ENCODE results near the gene IGDCC3.
A peak's percentile ranks its signal among the peaks of the same experiment; 100 is the strongest.

Gene IGDCC3

DNA sequence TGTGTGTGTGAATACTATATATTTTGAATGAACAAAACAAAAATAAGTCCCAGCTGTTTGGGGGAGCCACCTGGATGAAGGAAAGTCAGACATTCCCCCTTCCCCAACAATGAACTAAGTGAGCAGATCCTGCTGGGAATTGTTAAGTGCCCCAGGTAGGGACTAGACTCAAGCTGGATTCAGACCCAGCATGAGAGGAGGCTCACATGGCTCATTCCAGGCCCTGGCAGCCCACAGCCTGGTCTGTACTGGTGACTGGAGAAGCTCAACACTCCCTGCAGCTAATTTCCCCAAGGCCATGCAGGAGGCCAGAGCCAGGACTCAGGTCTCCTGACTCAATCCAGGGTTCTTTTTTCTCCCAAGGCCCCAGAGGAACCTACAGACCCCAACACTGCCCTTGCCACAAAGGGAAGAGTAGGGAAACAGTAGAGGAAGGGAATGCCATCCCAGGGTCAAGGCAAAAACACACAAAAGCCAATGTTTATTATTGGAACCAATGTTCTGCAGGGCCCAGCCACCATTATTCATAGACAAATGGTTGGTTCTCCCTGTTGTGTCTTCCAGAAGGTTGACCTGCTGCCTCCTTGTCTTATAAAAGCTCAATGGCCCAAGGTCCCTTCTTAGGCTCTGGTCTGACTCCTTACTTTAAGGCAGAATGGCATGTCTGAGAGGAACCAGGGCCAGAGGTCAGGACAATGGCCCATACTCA, 35.4 kb upstream of the IGDCC3 start:
- Histone ChIP-seq H2AK5ac (ENCODE audit: low read length, severe bottlenecking) (peak overlapping the region; percentile 89), H3K27ac (ENCODE audit: low read length, poor library complexity, severe bottlenecking) (peak overlapping the region; percentile 52), H3K4ac (ENCODE audit: low read depth in 1 of 2, low read length in 2 of 2) (peak overlapping the region in 1 of 2 experiments; percentile 9), H3K27me3 (ENCODE audit: control insufficient read depth in 1 of 2, insufficient read depth in 1 of 2, low read length in 2 of 2) (peaks cover 0 to 16% of the 10 kb centered on the region in 2 experiments), H4K8ac (ENCODE audit: low read length) (no peak overlapping the region), H3K14ac (ENCODE audit: low read length in 2 of 2) (no peak overlapping the region), H2BK5ac (ENCODE audit: low read depth, low read length, poor library complexity, severe bottlenecking) (peak overlapping the region; percentile 33), H2BK12ac (ENCODE audit: low read length in 2 of 2) (no peak overlapping the region), H3K18ac (ENCODE audit: low read depth in 1 of 2, low read length in 2 of 2) (no peak overlapping the region), H3K23ac (ENCODE audit: low read length in 2 of 2) (no peak overlapping the region), H3K79me1 (replicated peaks; ENCODE audit: low read length, poor library complexity, severe bottlenecking) (peaks cover 6% of the 10 kb centered on the region), H3K4me1 (ENCODE audit: control insufficient read depth, insufficient read depth, low read depth, low read length) (peaks cover 66% of the 10 kb centered on the region), H4K91ac (ENCODE audit: low read length) (no peak overlapping the region), H3K36me3 (ENCODE audit: control insufficient read depth in 1 of 2, insufficient read depth in 2 of 2, low read depth in 1 of 2, low read length in 2 of 2) (peaks cover 0 to 3% of the 10 kb centered on the region in 2 experiments), H3K4me3 (ENCODE audit: insufficient read depth in 1 of 2, low read depth in 1 of 2, low read length in 2 of 2) (no peak overlapping the region), H2BK15ac (ENCODE audit: low read depth, poor library complexity, severe bottlenecking) (no peak overlapping the region), H2AFZ (ENCODE audit: low read depth, low read length) (no peak overlapping the region), H3K9ac (ENCODE audit: low read length) (no peak overlapping the region), H2BK120ac (ENCODE audit: low read depth, low read length) (no peak overlapping the region), H3K4me2 (ENCODE audit: low read length, poor library complexity, severe bottlenecking) (no peak overlapping the region), H3K9me3 (ENCODE audit: control insufficient read depth, low read length) (no peaks in the 10 kb centered on the region)
- no peak for DNase-seq

DNA sequence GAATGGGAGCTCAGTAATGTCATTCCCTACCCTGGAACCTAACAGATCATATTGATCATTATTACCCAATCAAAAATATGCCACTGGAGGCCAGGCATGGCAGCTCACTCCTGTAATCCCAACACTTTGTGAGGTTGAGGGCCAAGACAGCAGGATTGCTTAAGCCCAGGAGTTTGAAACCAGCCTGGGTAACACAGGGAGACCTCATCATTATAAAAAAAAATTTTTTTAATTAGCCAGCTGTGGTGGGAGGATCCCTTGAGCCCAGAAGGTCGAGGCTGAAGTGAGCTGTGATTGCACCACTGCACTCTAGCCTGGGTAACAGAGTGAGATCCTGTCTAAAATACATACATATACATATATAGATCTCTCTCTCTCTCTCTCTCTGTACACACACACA, 34.8 kb upstream of the IGDCC3 start:
- Histone ChIP-seq H3K27me3 (ENCODE audit: control insufficient read depth in 1 of 2, insufficient read depth in 1 of 2, low read length in 2 of 2) (peaks cover 0 to 10% of the 10 kb centered on the region in 2 experiments), H2BK15ac (ENCODE audit: low read depth, poor library complexity, severe bottlenecking) (no peak overlapping the region), H3K79me1 (replicated peaks; ENCODE audit: low read length, poor library complexity, severe bottlenecking) (peaks cover 6% of the 10 kb centered on the region), H3K18ac (ENCODE audit: low read depth in 1 of 2, low read length in 2 of 2) (no peak overlapping the region), H3K9ac (ENCODE audit: low read length) (no peak overlapping the region), H3K4me2 (ENCODE audit: low read length, poor library complexity, severe bottlenecking) (no peak overlapping the region), H2BK12ac (ENCODE audit: low read length in 2 of 2) (no peak overlapping the region), H3K36me3 (ENCODE audit: control insufficient read depth in 1 of 2, insufficient read depth in 2 of 2, low read depth in 1 of 2, low read length in 2 of 2) (peaks cover 0 to 3% of the 10 kb centered on the region in 2 experiments), H3K14ac (ENCODE audit: low read length in 2 of 2) (no peak overlapping the region), H3K4me1 (ENCODE audit: control insufficient read depth, insufficient read depth, low read depth, low read length) (peaks cover 68% of the 10 kb centered on the region), H2BK120ac (ENCODE audit: low read depth, low read length) (no peak overlapping the region), H3K23ac (ENCODE audit: low read length in 2 of 2) (no peak overlapping the region), H3K9me3 (ENCODE audit: control insufficient read depth, low read length) (no peaks in the 10 kb centered on the region), H4K91ac (ENCODE audit: low read length) (no peak overlapping the region), H2AFZ (ENCODE audit: low read depth, low read length) (no peak overlapping the region), H3K27ac (ENCODE audit: low read length, poor library complexity, severe bottlenecking) (peak overlapping the region; percentile 68), H4K8ac (ENCODE audit: low read length) (no peak overlapping the region), H2AK5ac (ENCODE audit: low read length, severe bottlenecking) (peak overlapping the region; percentile 73), H3K4me3 (ENCODE audit: insufficient read depth in 1 of 2, low read depth in 1 of 2, low read length in 2 of 2) (no peak overlapping the region), H3K4ac (ENCODE audit: low read depth in 1 of 2, low read length in 2 of 2) (no peak overlapping the region), H2BK5ac (ENCODE audit: low read depth, low read length, poor library complexity, severe bottlenecking) (no peak overlapping the region)
- 43% methylated on average over 1 of the region's 1 CpG for WGBS
- DNase-seq = peak; percentile 14

DNA sequence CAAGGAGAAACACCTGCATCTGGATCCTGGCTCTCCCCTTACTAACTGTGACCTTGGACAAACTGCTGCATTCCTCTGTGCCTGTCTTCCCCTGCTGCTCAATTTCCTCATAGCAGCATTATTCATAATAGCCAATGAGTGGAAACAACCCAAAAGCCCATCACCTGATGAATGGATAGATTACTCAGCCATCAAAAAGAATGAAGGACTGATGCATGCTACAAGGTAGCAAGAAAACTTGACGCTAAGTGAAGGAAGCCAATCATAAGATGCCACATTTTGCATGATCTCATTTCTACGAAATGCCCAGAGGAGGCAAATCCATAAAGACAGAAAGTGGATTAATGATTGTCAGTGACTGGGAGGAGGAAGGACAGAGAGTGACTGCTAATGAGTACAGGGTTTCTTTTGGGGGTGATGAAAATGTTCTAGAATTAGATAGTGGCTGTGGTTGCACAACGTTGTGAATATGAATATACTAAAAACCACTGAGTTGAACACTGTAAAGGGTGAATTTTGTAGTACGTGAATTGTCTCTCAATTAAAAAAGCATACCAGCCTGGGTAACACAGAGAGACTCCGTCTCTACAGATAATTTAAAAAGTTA, 33.8 kb upstream of the IGDCC3 start:
- Histone ChIP-seq H3K4me2 (ENCODE audit: low read length, poor library complexity, severe bottlenecking) (peak overlapping the region; percentile 17), H2BK5ac (ENCODE audit: low read depth, low read length, poor library complexity, severe bottlenecking) (peak overlapping the region; percentile 80), H4K91ac (ENCODE audit: low read length) (no peak overlapping the region), H3K79me1 (replicated peaks; ENCODE audit: low read length, poor library complexity, severe bottlenecking) (peaks cover 7% of the 10 kb centered on the region), H3K9ac (ENCODE audit: low read length) (no peak overlapping the region), H3K4ac (ENCODE audit: low read depth in 1 of 2, low read length in 2 of 2) (no peak overlapping the region), H4K8ac (ENCODE audit: low read length) (no peak overlapping the region), H3K23ac (ENCODE audit: low read length in 2 of 2) (no peak overlapping the region), H2BK15ac (ENCODE audit: low read depth, poor library complexity, severe bottlenecking) (no peak overlapping the region), H3K14ac (ENCODE audit: low read length in 2 of 2) (no peak overlapping the region), H3K4me1 (ENCODE audit: control insufficient read depth, insufficient read depth, low read depth, low read length) (peaks cover 59% of the 10 kb centered on the region), H3K27ac (ENCODE audit: low read length, poor library complexity, severe bottlenecking) (peak overlapping the region; percentile 97), H2BK12ac (ENCODE audit: low read length in 2 of 2) (no peak overlapping the region), H2BK120ac (ENCODE audit: low read depth, low read length) (no peak overlapping the region), H3K4me3 (ENCODE audit: insufficient read depth in 1 of 2, low read depth in 1 of 2, low read length in 2 of 2) (no peak overlapping the region), H2AK5ac (ENCODE audit: low read length, severe bottlenecking) (peak overlapping the region; percentile 97), H3K9me3 (ENCODE audit: control insufficient read depth, low read length) (no peaks in the 10 kb centered on the region), H3K27me3 (ENCODE audit: control insufficient read depth in 1 of 2, insufficient read depth in 1 of 2, low read length in 2 of 2) (peaks cover 0 to 5% of the 10 kb centered on the region in 2 experiments), H3K36me3 (ENCODE audit: control insufficient read depth in 1 of 2, insufficient read depth in 2 of 2, low read depth in 1 of 2, low read length in 2 of 2) (peaks cover 0 to 3% of the 10 kb centered on the region in 2 experiments), H3K18ac (ENCODE audit: low read depth in 1 of 2, low read length in 2 of 2) (no peak overlapping the region), H2AFZ (ENCODE audit: low read depth, low read length) (no peak overlapping the region)
- WGBS = 92% methylated on average over 5 of the region's 5 CpGs
- peak; percentile 9 for DNase-seq

DNA sequence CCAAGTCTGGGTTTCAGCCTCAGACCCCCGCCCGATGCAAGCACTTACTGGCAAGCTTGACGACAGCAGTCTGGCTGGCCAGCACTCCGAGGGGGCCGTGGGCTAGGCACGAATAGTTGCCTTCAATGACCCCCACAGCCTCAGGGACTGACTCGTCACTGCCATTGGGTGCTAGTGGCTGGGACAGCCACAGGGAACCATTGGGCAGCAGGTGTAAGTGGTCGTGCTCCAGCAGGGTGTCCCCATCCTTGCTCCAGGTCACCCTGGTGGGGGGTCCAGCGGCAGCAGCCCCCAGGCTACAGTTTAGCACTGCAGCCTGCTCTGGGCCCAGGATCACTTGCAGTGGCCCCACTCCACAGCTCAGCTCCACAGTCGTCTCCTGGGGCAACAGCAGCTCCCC, 33.2 kb upstream of the IGDCC3 start:
- no peak overlapping the region for H2BK120ac ChIP-seq (ENCODE audit: low read depth, low read length)
- H3K18ac ChIP-seq (ENCODE audit: low read depth in 1 of 2, low read length in 2 of 2) = no peak overlapping the region
- no peak overlapping the region for H3K9ac ChIP-seq (ENCODE audit: low read length)
- peak overlapping the region; percentile 97 for H3K27ac ChIP-seq (ENCODE audit: low read length, poor library complexity, severe bottlenecking)
- no peak for DNase-seq
- H2AFZ ChIP-seq (ENCODE audit: low read depth, low read length) = no peak overlapping the region
- H3K23ac ChIP-seq (ENCODE audit: low read length in 2 of 2) = no peak overlapping the region
- peaks cover 0 to 5% of the 10 kb centered on the region in 2 experiments for H3K27me3 ChIP-seq (ENCODE audit: control insufficient read depth in 1 of 2, insufficient read depth in 1 of 2, low read length in 2 of 2)
- H3K4me1 ChIP-seq (ENCODE audit: control insufficient read depth, insufficient read depth, low read depth, low read length) = peaks cover 56% of the 10 kb centered on the region
- no peak overlapping the region for H2BK15ac ChIP-seq (ENCODE audit: low read depth, poor library complexity, severe bottlenecking)
- H3K4me2 ChIP-seq (ENCODE audit: low read length, poor library complexity, severe bottlenecking) = peak overlapping the region; percentile 30
- peak overlapping the region; percentile 0 for H2BK5ac ChIP-seq (ENCODE audit: low read depth, low read length, poor library complexity, severe bottlenecking)
- H2BK12ac ChIP-seq (ENCODE audit: low read length in 2 of 2) = no peak overlapping the region
- H3K79me1 ChIP-seq (replicated peaks; ENCODE audit: low read length, poor library complexity, severe bottlenecking) = peaks cover 8% of the 10 kb centered on the region
- H2AK5ac ChIP-seq (ENCODE audit: low read length, severe bottlenecking) = peak overlapping the region; percentile 99
- H3K36me3 ChIP-seq (ENCODE audit: control insufficient read depth in 1 of 2, insufficient read depth in 2 of 2, low read depth in 1 of 2, low read length in 2 of 2) = peaks cover 0 to 3% of the 10 kb centered on the region in 2 experiments
- no peak overlapping the region for H4K8ac ChIP-seq (ENCODE audit: low read length)
- WGBS = 87% methylated on average over 10 of the region's 10 CpGs
- H3K9me3 ChIP-seq (ENCODE audit: control insufficient read depth, low read length) = no peaks in the 10 kb centered on the region
- H3K4ac ChIP-seq (ENCODE audit: low read depth in 1 of 2, low read length in 2 of 2) = no peak overlapping the region
- no peak overlapping the region for H4K91ac ChIP-seq (ENCODE audit: low read length)
- H3K14ac ChIP-seq (ENCODE audit: low read length in 2 of 2) = no peak overlapping the region
- H3K4me3 ChIP-seq (ENCODE audit: insufficient read depth in 1 of 2, low read depth in 1 of 2, low read length in 2 of 2) = no peak overlapping the region

Data from mesenchymal stem cell (in vitro differentiated cells and primary cell).